Glomerular endothelial cell (primary cell): ENCODE data around the gene RHBDL2. TPM values are rescaled to one million over a fixed set of nuclear protein-coding genes. Genes with fewer than 3 reads are reported as not detected.

Source experiments
- total RNA-seq: library from RNA; depleted of rRNA; stranded (reverse); fragments of >200 nt; gene quantifications from 2 replicates; pipeline ENCODE4 v1.2.3, GENCODE V29; 2015

The RHBDL2 gene
- total RNA-seq, 1 donor from 2014 or later: 0.12 TPM

Other genes starting within 250 kb of the RHBDL2 start
- 39.8 and 43.9 TPM in 2 replicates for gene RRAGC, start 82.1 kb downstream of the RHBDL2 start, total RNA-seq
- gene MYCBP, start 68.5 kb downstream of the RHBDL2 start, total RNA-seq: 10.2 and 14.3 TPM in 2 replicates
- not detected in 2 replicates for gene GJA9, start 60.2 kb downstream of the RHBDL2 start, total RNA-seq
- gene AKIRIN1, start 49.4 kb upstream of the RHBDL2 start, total RNA-seq: 46.7 and 51.6 TPM in 2 replicates
- 476 and 496 TPM in 2 replicates for gene NDUFS5, start 84.5 kb upstream of the RHBDL2 start, total RNA-seq